ENCODE data around the gene FNIP1.

Gene FNIP1

GRCh38 chr5:131747180-131748105, 49.4 kb downstream of the FNIP1 start:
- peak; percentile 22 for DNase-seq
- in situ Hi-C loops (cut with HindIII; ENCODE audit: low pct_ligation_motif_present, low sequenced_read_pairs): no loop called here

GRCh38 chr5:131746423-131746822, 50.4 kb downstream of the FNIP1 start:
- no peaks in the 10 kb centered on the region for H3K27me3 ChIP-seq (replicated peaks)
- no peaks in the 10 kb centered on the region for H3K36me3 ChIP-seq (replicated peaks)
- no peak overlapping the region for H3K27ac ChIP-seq
- TF ChIP-seq CTCF (IDR thresholded peaks at IDR 0.05; ENCODE audit: low read depth, low read length, missing control alignments): no peak
- no peak overlapping the region for H3K4me3 ChIP-seq (ENCODE audit: low read depth, low read length)
- in situ Hi-C loops (cut with HindIII; ENCODE audit: low pct_ligation_motif_present, low sequenced_read_pairs): no loop called here
- DNase-seq: no peak

More at GRCh38 chr5:131747180-131748105, 49.4 kb downstream of the FNIP1 start:
- H3K36me3 ChIP-seq (replicated peaks): no peaks in the 10 kb centered on the region
- H3K27me3 ChIP-seq (replicated peaks): no peaks in the 10 kb centered on the region
- peak overlapping the region; percentile 57 for H3K27ac ChIP-seq
- H3K4me3 ChIP-seq (ENCODE audit: low read depth, low read length): no peak overlapping the region
- no peak for TF ChIP-seq CTCF (IDR thresholded peaks at IDR 0.05; ENCODE audit: low read depth, low read length, missing control alignments)

GRCh38 chr5:131745703-131746102, 51.1 kb downstream of the FNIP1 start:
- in situ Hi-C loops (cut with HindIII; ENCODE audit: low pct_ligation_motif_present, low sequenced_read_pairs): no loop called here
- TF ChIP-seq CTCF (IDR thresholded peaks at IDR 0.05; ENCODE audit: low read depth, low read length, missing control alignments): no peak
- H3K4me3 ChIP-seq (ENCODE audit: low read depth, low read length): no peak overlapping the region
- peak overlapping the region; percentile 2 for H3K27ac ChIP-seq
- peak; percentile 29 for DNase-seq
- H3K36me3 ChIP-seq (replicated peaks): no peaks in the 10 kb centered on the region
- no peaks in the 10 kb centered on the region for H3K27me3 ChIP-seq (replicated peaks)

- Histone ChIP-seq H3K27me3 (replicated peaks) (no peaks in the 10 kb centered on the region), H3K4me3 (ENCODE audit: low read depth, low read length) (no peak overlapping the region), H3K36me3 (replicated peaks) (peaks cover 4% of the 10 kb centered on the region), H3K27ac (no peak overlapping the region)
- in situ Hi-C loops (cut with HindIII; ENCODE audit: low pct_ligation_motif_present, low sequenced_read_pairs): no loop called here
- TF ChIP-seq CTCF (IDR thresholded peaks at IDR 0.05; ENCODE audit: low read depth, low read length, missing control alignments): no peak
- DNase-seq: no peak
These were observed 51.7 kb downstream of the FNIP1 start for GRCh38 chr5:131745155-131745554.

- TF ChIP-seq CTCF (IDR thresholded peaks at IDR 0.05; ENCODE audit: low read depth, low read length, missing control alignments): no peak
- no peaks in the 10 kb centered on the region for H3K27me3 ChIP-seq (replicated peaks)
- no peak overlapping the region for H3K27ac ChIP-seq
- no peak for DNase-seq
- no peak overlapping the region for H3K4me3 ChIP-seq (ENCODE audit: low read depth, low read length)
- H3K36me3 ChIP-seq (replicated peaks): peaks cover 7% of the 10 kb centered on the region
- in situ Hi-C loops (cut with HindIII; ENCODE audit: low pct_ligation_motif_present, low sequenced_read_pairs): no loop called here
These were observed 56.3 kb downstream of the FNIP1 start for GRCh38 chr5:131740477-131740876.

Measured in brain microvascular endothelial cell (primary cell).